Measurements from ENCODE around the gene FAM89A. TPM values are rescaled to one million over a fixed set of nuclear protein-coding genes. Genes with fewer than 3 reads are reported as not detected.
"Not testable (repeated sequence)": the region's sequence is repeated elsewhere in the genome, so short reads cannot be mapped to it uniquely, and the experiment has no call there.

FAM89A gene
- total RNA-seq, 1 experiment from 2014 or later: 0.24 TPM

- TF ChIP-seq EZH2 (IDR thresholded peaks at IDR 0.05; ENCODE audit: low read depth) (no peak), CTCF (conservative IDR thresholded peaks at IDR 0.05) (no peak)
- no peaks in the 10 kb centered on the region for H3F3A ChIP-seq (ENCODE audit: insufficient read depth, low read depth)
- H3K9me3 ChIP-seq (ENCODE audit: insufficient read depth, low read depth): no peaks in the 10 kb centered on the region
- no peaks in the 10 kb centered on the region for H3K9me2 ChIP-seq (ENCODE audit: insufficient read depth)
- no peak overlapping the region for H2AFZ ChIP-seq
- no peak for DNase-seq
- BruUV-seq (replicated peaks): no TSS peak
- POLR2A ChIA-PET (ENCODE audit: unreplicated experiment): no interaction called here
- no peak overlapping the region for H3K4me2 ChIP-seq
- H3K4me3 ChIP-seq: no peak overlapping the region
- no peak overlapping the region for H3K27ac ChIP-seq
- intact Hi-C loops (cut with micrococcal nuclease; ENCODE audit: unreplicated experiment): no loop called here
- no peaks in the 10 kb centered on the region for H3K4me1 ChIP-seq (replicated peaks; ENCODE audit: insufficient read depth)
- CTCF ChIA-PET: no interaction called here
- no peaks in the 10 kb centered on the region for H3K36me3 ChIP-seq (ENCODE audit: low read depth)
- no peaks in the 10 kb centered on the region for H3K79me2 ChIP-seq (ENCODE audit: low read depth)
- H3K27me3 ChIP-seq (ENCODE audit: insufficient read depth, low read depth): 0 out of 2 replicates have a peak, but pooled peaks cover 13% of the 10 kb centered on the region
- H4K20me1 ChIP-seq (ENCODE audit: insufficient read depth): no peaks in the 10 kb centered on the region
Observed at GRCh38 chr1:231026576-231026975, 13.5 kb downstream of the FAM89A start.

GRCh38 chr1:231023150-231023549, 16.9 kb downstream of the FAM89A start:
- H3K27ac ChIP-seq: no peak overlapping the region
- POLR2A ChIA-PET (ENCODE audit: unreplicated experiment): no interaction called here
- no peak overlapping the region for H3K4me3 ChIP-seq
- CTCF ChIA-PET: no interaction called here
- H3K36me3 ChIP-seq (ENCODE audit: low read depth): no peaks in the 10 kb centered on the region
- peaks cover 10% of the 10 kb centered on the region; the same call in 1 of the 2 replicates for H3K27me3 ChIP-seq (ENCODE audit: insufficient read depth, low read depth)
- no peaks in the 10 kb centered on the region for H4K20me1 ChIP-seq (ENCODE audit: insufficient read depth)
- H2AFZ ChIP-seq: no peak overlapping the region
- no peaks in the 10 kb centered on the region for H3K9me2 ChIP-seq (ENCODE audit: insufficient read depth)
- no peak for DNase-seq
- H3K4me1 ChIP-seq (replicated peaks; ENCODE audit: insufficient read depth): peaks cover 5% of the 10 kb centered on the region; the same call in 1 of the 2 replicates
- H3F3A ChIP-seq (ENCODE audit: insufficient read depth, low read depth): no peaks in the 10 kb centered on the region
- intact Hi-C loops (cut with micrococcal nuclease; ENCODE audit: unreplicated experiment): no loop called here
- H3K79me2 ChIP-seq (ENCODE audit: low read depth): no peaks in the 10 kb centered on the region
- BruUV-seq (replicated peaks): no TSS peak
- TF ChIP-seq EZH2 (IDR thresholded peaks at IDR 0.05; ENCODE audit: low read depth) (no peak), CTCF (conservative IDR thresholded peaks at IDR 0.05) (no peak)
- no peaks in the 10 kb centered on the region for H3K9me3 ChIP-seq (ENCODE audit: insufficient read depth, low read depth)
- no peak overlapping the region for H3K4me2 ChIP-seq

- H3K4me2 ChIP-seq; H3K4me3 ChIP-seq; H3F3A ChIP-seq (ENCODE audit: insufficient read depth, low read depth); H3K27ac ChIP-seq; H3K79me2 ChIP-seq (ENCODE audit: low read depth); DNase-seq; H3K36me3 ChIP-seq (ENCODE audit: low read depth); H3K9me3 ChIP-seq (ENCODE audit: insufficient read depth, low read depth); H4K20me1 ChIP-seq (ENCODE audit: insufficient read depth); intact Hi-C loops (cut with micrococcal nuclease; ENCODE audit: unreplicated experiment); H3K9me2 ChIP-seq (ENCODE audit: insufficient read depth); H2AFZ ChIP-seq; POLR2A ChIA-PET (ENCODE audit: unreplicated experiment); BruUV-seq (replicated peaks); CTCF ChIA-PET; H3K4me1 ChIP-seq (replicated peaks; ENCODE audit: insufficient read depth): not testable (repeated sequence)
- H3K27me3 ChIP-seq (ENCODE audit: insufficient read depth, low read depth): peaks cover 10% of the 10 kb centered on the region; the same call in 1 of the 2 replicates
Observed at GRCh38 chr1:231022543-231022942, 17.5 kb downstream of the FAM89A start.

- no peak overlapping the region for H3K4me2 ChIP-seq
- DNase-seq: no peak
- H3F3A ChIP-seq (ENCODE audit: insufficient read depth, low read depth): no peaks in the 10 kb centered on the region
- TF ChIP-seq CTCF (conservative IDR thresholded peaks at IDR 0.05) (no peak), EZH2 (IDR thresholded peaks at IDR 0.05; ENCODE audit: low read depth) (no peak)
- H3K9me3 ChIP-seq (ENCODE audit: insufficient read depth, low read depth): no peaks in the 10 kb centered on the region
- H3K4me3 ChIP-seq: no peak overlapping the region
- H3K79me2 ChIP-seq (ENCODE audit: low read depth): no peaks in the 10 kb centered on the region
- POLR2A ChIA-PET (ENCODE audit: unreplicated experiment): no interaction called here
- H3K36me3 ChIP-seq (ENCODE audit: low read depth): no peaks in the 10 kb centered on the region
- peaks cover 5% of the 10 kb centered on the region; the same call in 1 of the 2 replicates for H3K4me1 ChIP-seq (replicated peaks; ENCODE audit: insufficient read depth)
- no TSS peak for BruUV-seq (replicated peaks)
- H3K27me3 ChIP-seq (ENCODE audit: insufficient read depth, low read depth): peaks cover 6% of the 10 kb centered on the region; the same call in 1 of the 2 replicates
- intact Hi-C loops (cut with micrococcal nuclease; ENCODE audit: unreplicated experiment): no loop called here
- CTCF ChIA-PET: no interaction called here
- no peak overlapping the region for H2AFZ ChIP-seq
- no peaks in the 10 kb centered on the region for H3K9me2 ChIP-seq (ENCODE audit: insufficient read depth)
- no peak overlapping the region for H3K27ac ChIP-seq
- no peaks in the 10 kb centered on the region for H4K20me1 ChIP-seq (ENCODE audit: insufficient read depth)
Observed at GRCh38 chr1:231021540-231022031, 18.5 kb downstream of the FAM89A start.
